Peyer's patch (tissue), 4 donors: ENCODE measurements around the gene ZNF747. TPM values are rescaled to one million over a fixed set of nuclear protein-coding genes. Genes with fewer than 3 reads are reported as not detected.

ENCODE experiments used
- DNase-seq, 3 donors: peaks; one replicate each; pipeline ENCODE4 v3.0.0-alpha.2; 2017 to 2019
- H3K27ac ChIP-seq, 4 donors: fragments of 200-600 bp; sonication (generic); one replicate each; pipeline ENCODE4 v1.5.1; 2016 to 2019
- H3K27me3 ChIP-seq, 2 donors: fragments of 200-600 bp; sonication (generic); one replicate each; pipeline ENCODE4 v1.5.1; 2019
- H3K36me3 ChIP-seq, 3 donors: fragments of 200-600 bp; sonication (generic); one replicate each; pipeline ENCODE4 v1.5.1; 2016 to 2019
- H3K4me1 ChIP-seq, 4 donors: fragments of 200-600 bp; sonication (generic); one replicate each; pipeline ENCODE4 v1.5.1; 2016 to 2019
- H3K4me3 ChIP-seq, 4 donors: fragments of 200-600 bp; sonication (generic); 1 replicate in 3 of 4; 2 replicates in 1 of 4; pipeline ENCODE4 v1.5.1; 2016 to 2019; ENCODE audit warnings: mild to moderate bottlenecking in 1 of 4
- H3K9me3 ChIP-seq, 4 donors: fragments of 200-600 bp; sonication (generic); one replicate each; pipeline ENCODE4 v1.5.1; 2016 to 2019; ENCODE audit warnings: mild to moderate bottlenecking in 1 of 4
- POLR2A ChIP-seq, 2 donors: fragments of 450-650 bp; IDR thresholded peaks; one replicate each; pipeline ENCODE4 v1.5.1; 2017; ENCODE audit warnings: antibody characterized with exemption in 2 of 2, mild to moderate bottlenecking in 2 of 2, moderate library complexity in 2 of 2
- total RNA-seq, 4 donors: library from RNA; depleted of rRNA; stranded (reverse); fragments of >200 nt; gene quantifications; one replicate each; pipeline ENCODE4 v1.1.0, GENCODE V29; 2016
- TF ChIP-seq, protein P1 (sequence below), 6 experiments: fragments of 450-650 bp in 4 of 6; fragments of 200-600 bp in 2 of 6; sonication (generic) in 1 of 6; IDR thresholded peaks; one replicate each; pipeline ENCODE4 v1.5.1; 2017 to 2019; ENCODE audit warnings: antibody characterized with exemption in 6 of 6, mild to moderate bottlenecking in 3 of 6, moderate library complexity in 1 of 6

The ZNF747 gene
- total RNA-seq, 4 donors from 2014 or later: 12.4 to 22.8 (median 19.1) TPM

DNA sequence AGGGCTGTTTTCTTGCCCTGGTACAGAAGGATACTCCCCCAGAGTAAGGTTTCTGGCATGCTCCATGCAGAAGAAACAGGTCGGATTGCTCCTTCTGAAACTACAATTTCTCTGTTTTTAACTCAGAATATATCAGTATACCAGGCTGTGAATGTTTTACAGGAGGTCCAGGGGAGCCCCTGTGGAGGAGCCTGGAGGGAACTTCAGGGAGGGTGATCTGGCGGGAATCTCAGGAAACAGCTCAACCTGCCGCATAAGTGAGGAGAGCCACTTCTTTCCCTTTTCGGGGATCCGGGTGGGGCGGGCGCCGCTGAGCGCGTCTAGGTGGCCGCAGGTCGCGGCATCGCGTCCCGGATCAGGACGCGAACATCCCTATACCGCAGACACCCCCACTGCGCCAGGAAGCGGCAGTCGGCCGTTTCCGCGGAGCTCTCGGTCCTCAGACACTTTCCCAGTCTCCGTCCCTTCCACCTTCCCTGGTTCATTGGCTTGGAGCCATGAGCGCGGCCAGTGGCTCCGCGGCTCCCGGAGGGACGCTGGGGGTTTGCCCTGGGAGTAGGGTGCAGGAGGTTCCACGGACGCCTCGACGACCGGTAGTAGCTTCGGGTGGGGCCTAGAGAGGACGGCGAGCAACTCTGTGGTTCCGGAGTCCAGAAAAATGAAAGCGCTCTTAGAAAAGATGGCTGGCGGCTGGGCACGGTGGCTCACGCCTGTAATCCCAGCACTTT, 26.6 kb upstream of the ZNF747 start:
- no peak for TF ChIP-seq POLR2A (IDR thresholded peaks at IDR 0.05)
- TF ChIP-seq, protein P1, sequence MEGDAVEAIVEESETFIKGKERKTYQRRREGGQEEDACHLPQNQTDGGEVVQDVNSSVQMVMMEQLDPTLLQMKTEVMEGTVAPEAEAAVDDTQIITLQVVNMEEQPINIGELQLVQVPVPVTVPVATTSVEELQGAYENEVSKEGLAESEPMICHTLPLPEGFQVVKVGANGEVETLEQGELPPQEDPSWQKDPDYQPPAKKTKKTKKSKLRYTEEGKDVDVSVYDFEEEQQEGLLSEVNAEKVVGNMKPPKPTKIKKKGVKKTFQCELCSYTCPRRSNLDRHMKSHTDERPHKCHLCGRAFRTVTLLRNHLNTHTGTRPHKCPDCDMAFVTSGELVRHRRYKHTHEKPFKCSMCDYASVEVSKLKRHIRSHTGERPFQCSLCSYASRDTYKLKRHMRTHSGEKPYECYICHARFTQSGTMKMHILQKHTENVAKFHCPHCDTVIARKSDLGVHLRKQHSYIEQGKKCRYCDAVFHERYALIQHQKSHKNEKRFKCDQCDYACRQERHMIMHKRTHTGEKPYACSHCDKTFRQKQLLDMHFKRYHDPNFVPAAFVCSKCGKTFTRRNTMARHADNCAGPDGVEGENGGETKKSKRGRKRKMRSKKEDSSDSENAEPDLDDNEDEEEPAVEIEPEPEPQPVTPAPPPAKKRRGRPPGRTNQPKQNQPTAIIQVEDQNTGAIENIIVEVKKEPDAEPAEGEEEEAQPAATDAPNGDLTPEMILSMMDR (IDR thresholded peaks at IDR 0.05): no peak
- Histone ChIP-seq H3K4me1 (peaks cover 0 to 37% (median 4%) of the 10 kb centered on the region in 4 donors), H3K4me3 (peak overlapping the region; percentile 37 to 60 (median 48)), H3K36me3 (peaks cover 0 to 1% (median 0%) of the 10 kb centered on the region in 3 donors), H3K27me3 (no peaks in the 10 kb centered on the region), H3K9me3 (no peaks in the 10 kb centered on the region), H3K27ac (peak overlapping the region; percentile 68 to 86 (median 76))
- DNase-seq: peak; percentile 30 to 74 (median 68)

DNA sequence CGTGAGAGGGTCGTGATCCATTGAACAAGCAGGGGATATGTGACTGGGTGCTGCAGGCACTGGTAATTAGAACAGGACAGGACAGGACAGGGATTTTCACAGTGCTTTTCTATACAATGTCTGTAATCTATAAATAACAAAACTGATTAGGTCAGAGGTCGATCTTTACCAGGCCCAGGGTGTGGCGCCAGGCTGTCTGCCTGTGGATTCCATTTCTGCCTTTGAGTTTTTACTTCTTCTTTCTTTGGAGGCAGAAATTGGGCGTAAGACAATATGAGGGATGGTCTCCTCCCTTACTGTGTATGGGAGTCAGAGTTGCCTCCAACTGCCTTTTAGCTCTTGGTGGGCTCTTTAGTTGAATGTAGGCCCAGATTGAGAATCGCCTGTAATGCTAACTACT, 25.0 kb upstream of the ZNF747 start:
- Histone ChIP-seq H3K27ac (peak overlapping the region in 3 of 4 donors; percentile 47 to 99 (median 52)), H3K36me3 (peaks cover 0 to 17% (median 0%) of the 10 kb centered on the region in 3 donors), H3K9me3 (no peaks in the 10 kb centered on the region), H3K4me3 (no peak overlapping the region), H3K27me3 (no peaks in the 10 kb centered on the region), H3K4me1 (peaks cover 0 to 41% (median 4%) of the 10 kb centered on the region in 4 donors)
- TF ChIP-seq, protein P1 (IDR thresholded peaks at IDR 0.05): no peak
- TF ChIP-seq POLR2A (IDR thresholded peaks at IDR 0.05): no peak
- peak in 1 of 3 donors; percentile 57 for DNase-seq

DNA sequence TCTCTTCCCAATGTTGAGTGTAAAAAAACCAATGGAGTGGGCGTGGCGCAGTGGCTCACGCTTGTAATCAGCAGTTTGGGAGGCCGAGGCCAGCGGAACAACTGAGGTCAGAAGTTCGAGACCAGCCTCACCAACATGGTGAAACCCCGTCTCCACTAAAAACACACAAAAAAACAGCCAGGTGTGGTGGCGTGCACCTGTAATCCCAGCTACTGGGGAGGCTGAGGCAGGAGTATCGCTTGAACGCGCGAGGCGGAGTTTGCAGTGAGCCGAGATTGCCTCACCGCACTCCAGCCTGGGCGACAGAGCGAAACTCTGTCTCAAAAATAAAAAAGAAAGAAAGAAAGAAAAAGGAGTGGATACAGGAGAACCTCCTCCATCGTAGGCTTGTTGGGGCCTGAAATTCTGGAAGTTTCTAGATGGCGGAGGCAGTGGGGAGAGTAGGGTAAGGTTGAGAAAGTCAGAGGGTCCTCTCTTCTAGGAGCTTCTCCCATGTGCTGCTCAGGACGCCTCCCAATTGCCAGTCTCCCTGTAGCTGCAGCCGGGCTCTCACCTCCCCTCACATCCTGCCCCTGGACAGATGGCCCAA, 24.2 kb upstream of the ZNF747 start:
- DNase-seq: no peak

DNA sequence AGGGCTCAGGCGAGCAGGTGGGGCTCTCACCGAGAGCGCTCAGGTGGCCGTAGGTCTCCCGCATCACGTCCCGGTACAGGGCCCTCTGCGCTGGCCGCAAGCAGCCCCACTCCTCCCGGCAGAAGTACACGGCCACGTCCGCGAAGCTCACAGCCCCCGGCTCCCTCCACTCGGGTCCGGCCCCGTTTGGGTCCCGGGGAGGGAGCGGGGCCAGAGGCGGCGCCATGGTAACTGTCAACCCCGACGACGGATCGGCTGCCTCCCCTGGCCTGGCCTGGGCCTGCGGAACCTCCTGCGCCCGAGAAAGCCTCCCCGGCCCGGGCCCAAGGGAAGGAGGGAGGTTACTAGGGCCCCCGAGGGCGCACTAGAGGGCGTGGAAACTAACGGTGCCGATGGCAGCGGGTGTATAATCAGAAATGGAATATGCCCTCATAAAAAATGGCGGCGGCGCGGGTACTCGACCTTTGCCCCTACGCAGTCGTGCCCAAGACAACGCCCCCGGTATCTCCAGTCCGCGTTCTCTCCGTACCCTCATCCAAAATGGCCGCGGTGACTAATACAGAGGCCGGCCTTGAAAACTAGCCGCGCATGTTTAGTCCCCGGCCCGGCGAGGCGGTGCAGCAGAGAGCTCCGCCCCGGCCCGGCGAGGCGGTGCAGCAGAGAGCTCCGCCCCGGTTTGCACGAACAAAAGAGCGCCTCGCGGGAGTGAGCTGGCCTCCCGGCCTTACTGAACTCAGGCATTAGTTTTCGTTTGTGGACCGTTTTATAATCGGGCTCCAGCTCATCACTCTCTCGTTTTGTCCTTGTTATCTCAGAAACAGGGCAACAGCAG, 23.5 kb upstream of the ZNF747 start, which contains the start of gene ZNF764:
TSS of gene ZNF764 (minus strand) at position 418 of the 832 bp plus-strand sequence. CDS start at position 226, 192 bp downstream.
- Histone ChIP-seq H3K27me3 (no peaks in the 10 kb centered on the region), H3K4me3 (peak within 1 kb of the TSS; percentile 79 to 96 (median 84)), H3K9me3 (no peaks in the 10 kb centered on the region), H3K36me3 (peaks cover 0 to 27% (median 0%) of the 10 kb centered on the region in 3 donors), H3K27ac (peak within 1 kb of the TSS; percentile 93 to 99 (median 94)), H3K4me1 (peaks cover 0 to 41% (median 4%) of the 10 kb centered on the region in 4 donors)
- peak; percentile 97 to 99 (median 98) for DNase-seq
- TF ChIP-seq POLR2A (IDR thresholded peaks at IDR 0.05): peak; percentile 37 to 49
- TF ChIP-seq, protein P1 (IDR thresholded peaks at IDR 0.05): peak in 3 of 6 experiments; percentile 2 to 17 (median 2)

More for the DNA sequence above, 24.2 kb upstream of the ZNF747 start:
- TF ChIP-seq, protein P1 (IDR thresholded peaks at IDR 0.05): no peak
- TF ChIP-seq POLR2A (IDR thresholded peaks at IDR 0.05): no peak
- H3K4me1 ChIP-seq: peaks cover 0 to 41% (median 4%) of the 10 kb centered on the region in 4 donors
- H3K4me3 ChIP-seq: peak overlapping the region; percentile 39 to 96 (median 80)
- H3K27me3 ChIP-seq: no peaks in the 10 kb centered on the region
- H3K27ac ChIP-seq: peak overlapping the region; percentile 93 to 99 (median 94)
- H3K9me3 ChIP-seq: no peaks in the 10 kb centered on the region
- H3K36me3 ChIP-seq: peaks cover 0 to 25% (median 0%) of the 10 kb centered on the region in 3 donors

DNA sequence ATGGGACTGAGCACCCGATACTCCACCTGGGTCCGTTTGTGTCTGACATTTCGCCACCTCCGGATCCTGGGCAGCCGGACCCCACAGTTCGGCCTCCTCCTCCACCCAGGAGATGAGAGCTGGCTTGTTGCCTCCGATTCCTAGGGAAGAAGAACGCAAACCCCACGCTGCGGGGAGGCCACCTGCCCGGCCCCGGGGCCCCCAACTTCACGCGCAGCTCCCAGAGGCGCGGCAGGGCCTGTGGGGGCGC, 23.0 kb upstream of the ZNF747 start:
- peaks cover 0 to 41% (median 4%) of the 10 kb centered on the region in 4 donors for H3K4me1 ChIP-seq
- H3K36me3 ChIP-seq: peaks cover 0 to 27% (median 0%) of the 10 kb centered on the region in 3 donors
- no peaks in the 10 kb centered on the region for H3K9me3 ChIP-seq
- DNase-seq: no peak
- H3K4me3 ChIP-seq: peak overlapping the region; percentile 79 to 96 (median 84)
- H3K27ac ChIP-seq: peak overlapping the region; percentile 93 to 99 (median 94)
- H3K27me3 ChIP-seq: no peaks in the 10 kb centered on the region
- no peak for TF ChIP-seq POLR2A (IDR thresholded peaks at IDR 0.05)
- TF ChIP-seq, protein P1 (IDR thresholded peaks at IDR 0.05): no peak
